Retina (tissue), 1 donor: ENCODE measurements around the gene RAB6D.
"Not testable (repeated sequence)": the region's sequence is repeated elsewhere in the genome, so short reads cannot be mapped to it uniquely, and the experiment has no call there.

Experiments used
- DNase-seq: peaks from one replicate; pipeline ENCODE4 v3.0.0-alpha.2; 2016

Gene RAB6D

GRCh38 chr2:131363703-131364186 lies at the start of gene RAB6D:
Gene RAB6D (minus strand): TSS chr2:131364168. CDS start chr2:131363720, 448 bp downstream.
- DNase-seq, result peak; percentile 83

DNA sequence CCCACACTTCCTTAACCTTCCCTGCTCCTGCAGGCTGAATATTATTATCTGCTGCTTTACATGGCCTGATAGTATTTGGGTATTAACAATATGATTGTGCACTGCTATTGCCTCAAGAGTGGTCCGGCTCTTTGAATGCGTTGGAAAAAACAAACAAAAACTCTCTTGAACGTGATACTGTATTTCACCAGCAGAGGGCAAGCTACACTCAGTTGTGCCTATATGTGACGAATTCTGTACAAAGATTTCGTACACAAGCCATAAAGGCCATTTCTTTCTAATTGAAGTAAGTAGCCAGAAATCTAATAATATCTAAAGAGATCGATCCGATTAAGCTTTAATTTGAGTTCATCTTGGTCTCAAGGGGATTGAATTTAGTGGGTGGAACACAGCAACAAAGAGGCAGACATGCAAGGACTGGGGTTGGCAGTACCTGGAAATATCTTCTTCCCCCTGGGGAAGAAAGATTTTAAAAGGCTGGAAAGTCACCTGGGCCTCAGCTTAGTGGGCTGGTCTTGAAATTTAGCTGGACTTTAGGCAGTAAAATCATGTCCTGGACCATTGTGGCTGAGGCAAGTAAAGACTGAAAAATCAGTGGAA lies 49.3 kb upstream of the RAB6D start:
- DNase-seq, result peak; percentile 76

DNA sequence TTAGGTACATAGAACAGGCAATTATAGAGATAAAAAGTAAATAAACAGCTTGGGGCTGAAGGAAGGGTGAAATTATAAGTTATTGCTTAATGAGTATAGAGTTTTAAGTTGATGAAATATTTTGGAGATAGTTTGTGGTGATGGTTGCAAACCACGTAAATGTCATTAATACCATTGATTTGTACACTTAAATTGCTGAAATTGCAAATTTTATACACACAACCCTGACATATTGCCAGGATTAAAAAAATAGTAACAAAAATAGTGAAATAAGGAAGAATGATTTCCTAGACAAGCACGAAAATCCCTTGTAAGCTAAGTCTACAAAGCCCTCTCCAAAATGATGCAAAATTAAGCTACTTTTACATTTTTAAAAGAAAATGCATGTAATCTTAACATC lies 46.2 kb upstream of the RAB6D start:
- DNase-seq, result no peak

DNA sequence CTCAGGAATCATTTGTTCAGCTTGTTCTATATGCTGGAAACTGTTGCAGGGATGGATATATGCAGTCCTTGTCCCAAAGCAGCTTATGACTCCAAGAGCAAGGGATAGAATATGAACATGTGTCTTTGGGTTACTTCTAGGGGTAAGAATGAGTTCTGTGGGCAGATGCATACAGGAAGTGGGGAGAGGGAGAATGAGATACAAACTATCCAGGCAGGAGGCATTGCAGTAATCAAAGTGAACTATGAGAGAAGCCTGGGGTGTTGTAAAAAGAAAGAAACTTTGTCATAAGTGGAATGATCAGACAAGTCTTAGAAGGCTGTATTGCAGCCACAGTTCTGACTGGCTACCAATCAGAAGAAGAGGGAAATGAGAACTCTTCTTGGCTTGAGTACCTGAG lies 44.8 kb upstream of the RAB6D start:
- no peak for DNase-seq

GRCh38 chr2:131408207-131408606 lies 44.2 kb upstream of the RAB6D start:
- no peak for DNase-seq

- DNase-seq, result no peak
Observed at GRCh38 chr2:131404753-131405152, 40.8 kb upstream of the RAB6D start.

DNA sequence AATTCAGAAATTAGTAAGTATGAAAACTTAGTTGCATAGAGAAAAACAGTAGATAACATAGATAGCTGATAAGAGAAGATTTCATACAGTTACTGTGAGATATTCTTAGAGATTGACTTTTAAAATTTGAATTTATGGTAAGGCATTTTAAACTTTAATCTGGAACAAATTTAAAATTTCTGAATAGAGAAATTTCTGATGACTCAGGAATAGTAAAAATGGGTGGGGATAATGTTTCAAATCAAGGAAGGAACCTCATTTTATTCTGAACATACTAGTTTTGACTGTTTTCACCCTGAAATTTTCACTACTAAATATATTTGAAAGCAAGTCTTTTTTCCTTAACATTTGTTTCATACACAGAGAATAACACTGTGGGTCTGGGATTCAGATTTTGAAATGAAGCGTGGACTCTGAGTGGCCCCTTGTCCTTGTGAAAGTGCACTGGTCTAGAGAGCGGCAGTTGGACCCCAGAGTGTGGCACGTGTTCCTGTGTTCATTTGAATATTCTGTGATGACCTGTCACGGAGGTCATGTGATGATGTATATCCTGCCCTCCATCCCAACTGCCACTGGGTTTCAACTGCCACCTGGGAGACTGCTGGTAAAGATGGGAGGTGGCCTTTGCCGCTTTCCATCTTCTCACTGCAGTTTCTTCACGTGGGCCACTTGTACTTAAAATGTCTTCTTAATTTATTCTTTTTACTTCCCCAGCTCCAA lies 38.5 kb upstream of the RAB6D start:
- no peak for DNase-seq

DNA sequence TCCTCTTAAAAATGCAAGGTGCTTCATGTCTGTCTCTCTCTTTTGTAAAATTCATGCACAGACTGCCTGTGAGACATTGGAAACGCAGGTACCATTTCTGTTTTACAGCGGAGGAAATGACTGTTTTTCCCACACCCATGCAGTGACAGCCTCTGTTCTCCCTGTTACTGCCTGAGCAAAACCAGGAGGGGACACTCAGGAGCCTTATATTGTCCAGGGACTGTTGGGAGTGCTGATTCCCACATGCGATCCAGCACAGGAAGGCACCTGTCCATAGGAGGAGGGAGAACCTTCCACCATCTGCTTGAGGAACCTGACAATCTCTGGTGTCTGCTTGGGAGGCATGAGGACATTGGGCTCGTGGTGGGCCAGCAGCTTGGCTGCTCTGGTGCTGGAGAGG lies 36.9 kb upstream of the RAB6D start:
- no peak for DNase-seq

DNA sequence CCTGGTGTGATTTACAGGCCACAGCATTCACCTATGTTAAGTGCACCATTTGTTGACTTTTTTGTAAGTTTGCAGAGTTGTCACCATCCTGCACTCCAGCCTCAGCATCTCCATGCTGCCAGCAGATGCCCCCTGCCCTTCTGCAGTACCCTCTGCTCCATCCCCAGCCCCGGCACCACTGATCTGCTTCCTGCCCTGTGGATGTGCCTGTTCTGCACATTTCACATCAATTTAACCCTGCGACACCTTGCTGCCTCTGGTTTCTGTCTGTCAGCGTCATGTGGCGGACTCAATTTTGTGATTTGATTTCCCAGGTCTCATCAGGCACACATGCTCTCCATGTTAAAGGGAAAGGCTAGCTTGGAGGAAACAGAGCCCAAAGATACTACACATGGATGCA lies 36.5 kb upstream of the RAB6D start:
- DNase-seq, result not testable (repeated sequence)

- not testable (repeated sequence) for DNase-seq
Observed at GRCh38 chr2:131396209-131396608, 32.2 kb upstream of the RAB6D start.

DNA sequence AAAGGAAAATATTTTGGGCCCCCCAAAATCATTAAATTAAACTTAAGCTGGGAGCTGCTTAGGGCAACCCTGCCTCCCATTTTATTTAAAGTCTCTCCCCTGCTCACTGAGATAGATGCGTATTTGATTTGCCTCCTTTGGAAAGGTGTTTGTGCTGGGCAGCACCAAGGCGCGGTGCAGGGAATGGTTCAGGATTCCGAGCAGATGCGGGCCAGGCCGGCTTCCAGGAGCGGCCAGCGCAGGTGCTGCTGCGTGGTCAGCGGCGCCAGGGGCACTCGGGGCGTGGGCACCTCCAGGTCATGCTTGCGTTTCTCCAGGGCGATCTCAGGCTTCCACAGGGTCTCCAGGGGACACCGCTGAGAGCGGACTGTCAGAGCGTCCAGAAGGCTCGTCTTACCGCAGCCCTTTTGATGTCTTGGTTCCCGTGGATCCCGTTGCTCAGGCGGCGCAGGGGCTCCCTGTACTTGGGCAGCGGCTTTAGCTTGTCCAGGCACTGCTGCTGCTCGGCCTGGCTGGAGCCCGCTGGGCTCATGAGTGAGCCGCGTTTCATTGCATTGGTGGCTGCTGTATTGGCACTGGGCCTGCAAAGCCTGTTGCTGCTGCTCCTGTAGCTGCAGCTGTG lies 31.2 kb upstream of the RAB6D start:
- DNase-seq, result peak; percentile 76

DNA sequence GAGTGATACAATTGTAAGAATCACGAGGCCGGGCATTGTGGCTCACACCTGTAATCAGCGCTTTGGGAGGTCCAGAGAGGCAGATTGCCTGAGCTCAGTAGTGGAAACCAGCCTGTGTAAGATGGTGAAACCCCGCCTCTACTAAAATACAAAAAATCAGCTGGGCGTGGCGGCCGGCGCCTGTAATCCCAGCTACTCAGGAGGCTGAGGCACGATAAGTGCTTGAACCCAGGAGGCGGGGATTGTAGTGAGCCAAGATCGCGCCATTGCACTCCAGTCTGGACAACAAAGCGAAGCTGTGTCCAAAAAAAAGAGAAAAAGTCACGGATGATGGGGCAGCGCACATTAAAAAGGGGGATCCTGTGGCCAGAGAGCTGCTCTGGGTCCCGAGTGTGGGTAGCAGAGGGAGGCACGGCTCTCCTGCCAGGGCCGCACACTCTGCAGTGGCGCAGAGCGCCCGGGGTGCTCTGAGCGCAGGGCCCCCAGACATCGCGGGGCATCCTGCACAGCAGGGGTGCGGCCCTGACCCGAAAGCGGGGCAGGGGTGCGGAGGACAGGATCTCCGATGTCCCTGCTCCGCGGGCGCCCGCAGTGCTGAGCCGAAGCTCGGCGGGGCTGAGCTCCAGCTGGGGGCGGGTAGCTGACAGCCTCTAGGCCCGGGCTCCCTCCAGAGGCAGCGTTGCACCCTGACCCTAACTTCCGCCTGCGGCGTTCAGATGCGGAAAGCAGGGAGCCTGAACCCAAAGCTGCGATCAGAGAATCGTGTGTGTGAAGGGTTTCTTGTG lies 30.4 kb upstream of the RAB6D start:
- DNase-seq, result peak; percentile 77

GRCh38 chr2:131391953-131392352 lies 28.0 kb upstream of the RAB6D start:
- not testable (repeated sequence) for DNase-seq

DNA sequence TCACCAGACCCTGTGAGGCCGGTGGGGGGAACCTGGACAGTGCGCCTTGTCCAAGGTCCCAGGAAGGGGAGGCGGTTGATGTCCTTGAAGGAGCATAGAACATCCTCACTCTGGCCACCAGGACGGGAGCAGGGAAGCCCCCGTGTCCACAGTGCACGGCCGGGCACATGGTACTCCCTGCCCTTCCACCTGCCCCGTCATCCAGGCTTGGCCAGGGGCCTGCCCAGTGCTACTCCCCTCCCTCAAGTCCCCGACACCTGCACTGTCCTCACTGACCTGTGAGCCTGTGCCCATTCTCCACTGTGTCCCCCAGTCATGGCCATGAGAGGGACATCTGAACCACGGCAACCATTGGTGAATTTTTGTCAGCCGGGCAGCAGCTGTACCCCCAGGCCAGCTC lies 27.5 kb upstream of the RAB6D start:
- DNase-seq, result not testable (repeated sequence)

GRCh38 chr2:131390495-131391130 lies 26.6 kb upstream of the RAB6D start:
- DNase-seq, result not testable (repeated sequence)

DNA sequence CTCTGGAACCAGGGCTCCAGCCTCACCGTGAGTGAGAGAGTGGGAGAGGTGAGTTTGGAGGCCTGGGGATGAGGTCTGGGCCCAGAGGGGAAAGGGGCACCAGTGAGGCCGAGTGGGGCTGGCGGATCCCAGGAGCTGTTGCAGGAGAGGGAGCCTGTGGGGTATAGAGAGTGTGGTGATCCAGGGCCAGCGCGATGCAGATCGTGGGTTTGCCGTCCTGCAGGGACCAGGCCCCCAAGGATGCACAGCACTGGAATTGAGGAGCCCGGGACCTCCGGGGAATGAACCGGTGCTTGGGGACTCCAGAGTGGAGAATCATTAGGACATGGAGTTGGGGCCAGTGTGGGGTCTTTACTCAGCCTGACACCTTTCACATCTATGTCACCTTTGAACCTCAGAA lies 25.7 kb upstream of the RAB6D start:
- no peak for DNase-seq

DNA sequence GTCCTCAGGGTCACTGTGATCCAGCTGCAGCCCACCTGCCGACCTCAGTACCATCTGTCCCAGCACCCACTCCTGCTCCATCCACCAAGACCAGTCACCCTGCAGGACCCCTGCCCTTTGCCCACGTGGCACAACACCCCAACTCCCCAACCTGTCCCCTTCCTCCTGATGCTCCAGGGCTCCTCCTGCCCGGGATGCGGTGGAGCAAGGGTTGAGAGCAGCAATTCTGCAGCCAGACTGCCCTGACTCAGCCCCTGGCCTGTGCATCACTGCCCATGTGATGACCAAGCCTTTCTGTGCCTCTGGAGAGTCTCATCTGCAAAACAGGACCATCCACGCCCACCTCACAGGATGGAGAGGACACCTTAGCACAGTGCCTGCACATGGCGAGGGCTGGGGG lies 24.9 kb upstream of the RAB6D start:
- not testable (repeated sequence) for DNase-seq

DNA sequence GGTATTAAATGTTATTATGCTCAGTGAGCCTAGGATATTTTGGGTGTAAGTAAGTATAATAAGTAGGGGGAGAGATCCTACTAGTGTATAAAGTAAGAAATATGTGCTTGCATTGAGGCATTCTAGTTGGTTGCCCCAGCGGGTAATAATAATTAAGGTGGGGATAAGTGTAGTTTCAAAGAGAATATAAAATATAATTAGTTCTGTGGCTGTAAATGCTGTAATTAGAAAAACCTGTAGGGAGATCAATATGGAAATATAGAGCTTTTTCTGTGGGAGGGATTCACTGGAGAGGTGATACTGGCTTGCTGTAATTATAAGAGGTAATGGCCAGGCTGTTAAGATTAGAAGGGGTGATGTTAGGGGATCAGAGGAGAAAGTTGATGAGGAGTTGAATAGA lies 9.1 kb upstream of the RAB6D start:
- not testable (repeated sequence) for DNase-seq

DNA sequence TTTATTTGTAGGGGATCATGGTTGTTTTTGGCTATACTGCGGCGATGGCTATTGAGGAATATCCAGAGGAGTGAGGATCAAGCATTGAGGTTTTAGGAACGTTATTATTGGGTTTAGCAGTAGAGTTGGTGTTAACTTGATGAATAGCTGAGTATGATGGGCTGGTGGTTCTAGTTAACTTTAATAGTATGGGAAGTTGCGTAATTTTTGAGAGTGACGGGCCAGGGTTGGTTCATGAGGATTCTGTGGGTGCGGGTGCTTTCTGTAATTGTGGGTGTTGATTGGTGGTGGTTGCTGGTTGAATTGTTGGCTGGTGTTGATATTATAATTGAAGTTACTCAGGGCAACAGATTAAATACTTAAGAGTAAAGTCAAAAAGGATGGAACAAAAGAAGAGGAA lies 6.0 kb upstream of the RAB6D start:
- no peak for DNase-seq

DNA sequence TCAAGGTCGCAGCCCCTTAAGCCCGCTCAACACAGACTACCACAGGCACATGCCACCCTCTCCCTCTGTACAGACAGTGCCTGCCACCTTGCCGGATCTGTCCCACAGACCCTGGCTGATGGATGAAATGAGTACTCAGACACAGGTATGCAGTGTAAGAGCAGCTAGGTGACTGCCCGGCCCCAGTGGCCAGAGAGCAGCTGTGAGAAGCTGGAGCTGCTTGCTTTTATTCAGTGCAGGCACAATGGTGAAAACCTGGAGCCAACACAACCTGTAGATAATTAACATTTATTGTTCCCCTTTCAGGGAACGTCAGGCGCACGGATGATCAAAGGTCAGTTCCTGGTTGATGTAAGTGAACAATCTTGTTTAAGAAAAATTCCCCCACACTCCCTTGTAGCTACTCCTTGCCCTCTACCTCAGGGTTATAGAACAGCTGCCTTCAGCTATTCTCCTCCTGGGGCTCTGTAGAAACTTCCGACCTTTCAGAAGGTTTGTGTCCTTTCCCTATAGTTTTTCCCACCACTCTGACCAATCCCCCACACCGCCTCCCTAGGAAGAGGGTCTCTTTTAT lies 4.6 kb upstream of the RAB6D start:
- DNase-seq, result not testable (repeated sequence)

- no peak for DNase-seq
Observed at GRCh38 chr2:131367352-131367751, 3.4 kb upstream of the RAB6D start.

- DNase-seq, result no peak
Observed at GRCh38 chr2:131366643-131367042, 2.7 kb upstream of the RAB6D start.
